SK-N-SH treated with all-trans-retinoic acid at 6 μM for 48 hours (cell line): ENCODE measurements around the gene CLCN7.

Experiments
- ATAC-seq: fragments of 200-7000 bp; cut with Tn5 transposase; 3 replicates; pipeline ENCODE4 v1.9.1; 2020; ENCODE audit warnings: mild to moderate bottlenecking, moderate library complexity
- ARNTL ChIP-seq: fragments of 450-650 bp; formaldehyde crosslinking; IDR thresholded peaks from 2 replicates; pipeline ENCODE4 v1.5.0; 2020; ENCODE audit warnings: low read depth, mild to moderate bottlenecking, moderate library complexity, borderline replicate concordance
- BACH2 ChIP-seq: fragments of 250-450 bp; sonication (Bioruptor Pico); IDR thresholded peaks from 2 replicates; pipeline ENCODE4 v1.9.0; 2021; ENCODE audit warnings: mild to moderate bottlenecking, borderline replicate concordance
- CSDC2 ChIP-seq: fragments of 250-450 bp; sonication (Bioruptor Pico); IDR thresholded peaks from 2 replicates; pipeline ENCODE4 v1.5.0; 2020; ENCODE audit warnings: mild to moderate bottlenecking, moderate library complexity
- ESRRG ChIP-seq: fragments of 250-450 bp; sonication (Bioruptor Pico); IDR thresholded peaks from 2 replicates; pipeline ENCODE4 v1.6.1; 2021; ENCODE audit warnings: mild to moderate bottlenecking
- GLIS3 ChIP-seq: fragments of 250-450 bp; sonication (Bioruptor Pico); IDR thresholded peaks from 2 replicates; pipeline ENCODE4 v1.5.0; 2020; ENCODE audit warnings: mild to moderate bottlenecking, moderate library complexity
- OSR1 ChIP-seq: fragments of 250-450 bp; sonication (Bioruptor Pico); IDR thresholded peaks from 2 replicates; pipeline ENCODE4 v1.8.0; 2022; ENCODE audit warnings: moderate library complexity, mild to moderate bottlenecking, inconsistent platforms
- RARB ChIP-seq: fragments of 250-450 bp; sonication (Bioruptor Pico); IDR thresholded peaks from 2 replicates; pipeline ENCODE4 v1.8.0; 2021; ENCODE audit warnings: mild to moderate bottlenecking, moderate library complexity
- SNAI2 ChIP-seq: fragments of 250-450 bp; sonication (Bioruptor Pico); IDR thresholded peaks from 2 replicates; pipeline ENCODE4 v1.5.0; 2020; ENCODE audit warnings: mild to moderate bottlenecking, moderate library complexity
- TCF4 ChIP-seq: fragments of 250-450 bp; sonication (Bioruptor Pico); IDR thresholded peaks from 2 replicates; pipeline ENCODE4 v1.8.0; 2021; ENCODE audit warnings: mild to moderate bottlenecking, moderate library complexity, borderline replicate concordance
- TOX ChIP-seq: fragments of 250-450 bp; sonication (Bioruptor Pico); IDR thresholded peaks from 2 replicates; pipeline ENCODE4 v1.8.0; 2021; ENCODE audit warnings: mild to moderate bottlenecking, moderate library complexity, borderline replicate concordance
- ZC3H10 ChIP-seq: fragments of 250-450 bp; sonication (Bioruptor Pico); IDR thresholded peaks from 2 replicates; pipeline ENCODE4 v1.5.1; 2021; ENCODE audit warnings: mild to moderate bottlenecking, moderate library complexity
- ZFP3 ChIP-seq: fragments of 250-450 bp; sonication (Bioruptor Pico); IDR thresholded peaks from 2 replicates; pipeline ENCODE4 v1.5.0; 2020; ENCODE audit warnings: mild to moderate bottlenecking, moderate library complexity
- ZNF8 ChIP-seq: fragments of 450-650 bp; formaldehyde crosslinking; IDR thresholded peaks from 2 replicates; pipeline ENCODE4 v1.5.0; 2020; ENCODE audit warnings: mild to moderate bottlenecking, moderate library complexity
- TF ChIP-seq, protein P1 (sequence below): fragments of 250-450 bp; sonication (Bioruptor Pico); IDR thresholded peaks from 2 replicates; pipeline ENCODE4 v1.8.0; 2020; ENCODE audit warnings: mild to moderate bottlenecking, moderate library complexity, borderline replicate concordance
- TF ChIP-seq, protein P2 (sequence below): fragments of 250-450 bp; sonication (Bioruptor Pico); IDR thresholded peaks from 2 replicates; pipeline ENCODE4 v1.8.0; 2021; ENCODE audit warnings: low read depth, mild to moderate bottlenecking, moderate library complexity, borderline replicate concordance
- TF ChIP-seq, protein P3 (sequence below): fragments of 250-450 bp; sonication (Bioruptor Pico); IDR thresholded peaks from 2 replicates; pipeline ENCODE4 v1.5.1; 2020; ENCODE audit warnings: low read depth, mild to moderate bottlenecking, moderate library complexity
- TF ChIP-seq, protein P4 (sequence below): fragments of 250-450 bp; sonication (Bioruptor Pico); IDR thresholded peaks from 2 replicates; pipeline ENCODE4 v1.5.0; 2020; ENCODE audit warnings: mild to moderate bottlenecking, moderate library complexity

The CLCN7 gene

DNA sequence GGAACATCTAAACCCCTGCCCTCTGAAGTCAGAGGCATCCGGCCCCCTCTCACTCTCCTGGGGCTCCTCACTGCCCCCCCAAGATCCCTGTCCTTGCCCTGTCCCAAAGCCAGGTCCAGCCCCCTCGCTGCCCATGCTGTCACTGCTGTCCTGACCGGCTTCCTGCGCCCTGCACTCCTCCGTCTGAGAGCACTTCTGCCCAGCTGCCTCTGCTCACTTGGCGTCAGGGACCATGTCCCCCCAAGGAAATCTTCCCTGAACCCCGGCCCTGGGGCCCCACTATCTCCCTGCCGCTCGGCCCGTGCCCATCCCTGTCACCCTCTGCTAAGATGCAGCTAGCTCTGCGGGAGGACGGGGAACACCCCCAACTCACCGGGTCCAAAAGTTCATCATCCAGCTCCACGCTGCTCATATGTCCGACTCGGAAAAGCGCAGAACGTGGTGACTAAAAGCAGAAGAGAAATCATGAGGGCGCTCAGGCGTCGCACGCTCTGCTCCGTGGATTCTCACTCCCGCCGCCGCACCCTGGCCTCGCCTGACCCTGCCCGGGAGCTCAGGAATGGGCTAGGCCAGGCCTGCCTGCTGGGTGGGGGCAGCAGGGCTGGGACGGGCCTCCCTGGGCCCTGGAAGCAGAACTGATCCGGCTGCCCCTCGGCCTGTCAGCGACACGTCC lies 9.8 kb downstream of the CLCN7 start:
- no peak for ATAC-seq
- TF ChIP-seq, protein P1, sequence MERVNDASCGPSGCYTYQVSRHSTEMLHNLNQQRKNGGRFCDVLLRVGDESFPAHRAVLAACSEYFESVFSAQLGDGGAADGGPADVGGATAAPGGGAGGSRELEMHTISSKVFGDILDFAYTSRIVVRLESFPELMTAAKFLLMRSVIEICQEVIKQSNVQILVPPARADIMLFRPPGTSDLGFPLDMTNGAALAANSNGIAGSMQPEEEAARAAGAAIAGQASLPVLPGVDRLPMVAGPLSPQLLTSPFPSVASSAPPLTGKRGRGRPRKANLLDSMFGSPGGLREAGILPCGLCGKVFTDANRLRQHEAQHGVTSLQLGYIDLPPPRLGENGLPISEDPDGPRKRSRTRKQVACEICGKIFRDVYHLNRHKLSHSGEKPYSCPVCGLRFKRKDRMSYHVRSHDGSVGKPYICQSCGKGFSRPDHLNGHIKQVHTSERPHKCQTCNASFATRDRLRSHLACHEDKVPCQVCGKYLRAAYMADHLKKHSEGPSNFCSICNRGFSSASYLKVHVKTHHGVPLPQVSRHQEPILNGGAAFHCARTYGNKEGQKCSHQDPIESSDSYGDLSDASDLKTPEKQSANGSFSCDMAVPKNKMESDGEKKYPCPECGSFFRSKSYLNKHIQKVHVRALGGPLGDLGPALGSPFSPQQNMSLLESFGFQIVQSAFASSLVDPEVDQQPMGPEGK (CRISPR knock-in tag): no peak
- TF ChIP-seq ZC3H10 (CRISPR knock-in tag): no peak
- TF ChIP-seq, protein P2, sequence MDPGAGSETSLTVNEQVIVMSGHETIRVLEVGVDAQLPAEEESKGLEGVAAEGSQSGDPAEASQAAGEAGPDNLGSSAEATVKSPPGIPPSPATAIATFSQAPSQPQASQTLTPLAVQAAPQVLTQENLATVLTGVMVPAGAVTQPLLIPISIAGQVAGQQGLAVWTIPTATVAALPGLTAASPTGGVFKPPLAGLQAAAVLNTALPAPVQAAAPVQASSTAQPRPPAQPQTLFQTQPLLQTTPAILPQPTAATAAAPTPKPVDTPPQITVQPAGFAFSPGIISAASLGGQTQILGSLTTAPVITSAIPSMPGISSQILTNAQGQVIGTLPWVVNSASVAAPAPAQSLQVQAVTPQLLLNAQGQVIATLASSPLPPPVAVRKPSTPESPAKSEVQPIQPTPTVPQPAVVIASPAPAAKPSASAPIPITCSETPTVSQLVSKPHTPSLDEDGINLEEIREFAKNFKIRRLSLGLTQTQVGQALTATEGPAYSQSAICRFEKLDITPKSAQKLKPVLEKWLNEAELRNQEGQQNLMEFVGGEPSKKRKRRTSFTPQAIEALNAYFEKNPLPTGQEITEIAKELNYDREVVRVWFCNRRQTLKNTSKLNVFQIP (CRISPR knock-in tag): no peak
- TF ChIP-seq TCF4 (CRISPR knock-in tag): no peak
- TF ChIP-seq RARB (CRISPR knock-in tag): no peak
- no peak for TF ChIP-seq BACH2 (CRISPR knock-in tag)
- TF ChIP-seq, protein P3, sequence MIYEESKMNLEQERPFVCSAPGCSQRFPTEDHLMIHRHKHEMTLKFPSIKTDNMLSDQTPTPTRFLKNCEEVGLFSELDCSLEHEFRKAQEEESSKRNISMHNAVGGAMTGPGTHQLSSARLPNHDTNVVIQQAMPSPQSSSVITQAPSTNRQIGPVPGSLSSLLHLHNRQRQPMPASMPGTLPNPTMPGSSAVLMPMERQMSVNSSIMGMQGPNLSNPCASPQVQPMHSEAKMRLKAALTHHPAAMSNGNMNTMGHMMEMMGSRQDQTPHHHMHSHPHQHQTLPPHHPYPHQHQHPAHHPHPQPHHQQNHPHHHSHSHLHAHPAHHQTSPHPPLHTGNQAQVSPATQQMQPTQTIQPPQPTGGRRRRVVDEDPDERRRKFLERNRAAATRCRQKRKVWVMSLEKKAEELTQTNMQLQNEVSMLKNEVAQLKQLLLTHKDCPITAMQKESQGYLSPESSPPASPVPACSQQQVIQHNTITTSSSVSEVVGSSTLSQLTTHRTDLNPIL: no peak

DNA sequence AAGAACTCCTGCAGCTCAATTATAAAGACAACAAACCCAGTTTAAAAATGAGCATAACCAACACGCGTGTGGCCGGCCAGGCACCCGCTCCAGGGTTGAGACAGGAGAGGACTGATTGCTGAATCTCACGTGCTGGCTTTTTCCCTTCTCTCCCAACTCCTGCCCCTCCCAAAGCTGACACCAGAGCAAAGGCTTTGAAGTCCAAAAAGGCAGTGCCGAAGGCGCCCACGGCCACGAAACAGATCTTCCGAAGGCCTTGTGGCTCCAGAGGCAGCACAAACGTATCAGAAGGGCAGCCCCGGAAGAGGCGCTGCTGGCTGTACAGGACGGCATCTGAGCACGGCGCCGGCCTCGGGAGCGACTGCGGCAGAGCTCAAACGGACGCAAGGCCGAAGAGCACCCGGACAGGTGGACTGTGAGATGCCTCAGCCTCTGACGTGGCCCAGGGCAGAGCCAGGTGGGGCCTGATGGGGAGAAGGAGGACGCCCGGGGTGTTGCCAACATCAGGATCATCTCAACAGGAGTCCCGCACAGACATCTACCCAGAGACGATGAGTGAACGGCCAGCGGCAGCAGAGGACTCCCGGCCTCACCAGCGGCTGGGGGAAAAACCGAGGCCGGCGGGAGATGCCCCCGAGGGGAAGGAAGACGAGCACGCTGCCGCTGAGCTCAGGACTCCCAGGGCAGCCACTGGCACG lies 10.5 kb downstream of the CLCN7 start:
- no peak for ATAC-seq
- TF ChIP-seq ZC3H10 (CRISPR knock-in tag) (no peak), CSDC2 (no peak), GLIS3 (CRISPR knock-in tag) (no peak), ZNF8 (no peak), BACH2 (CRISPR knock-in tag) (no peak), ESRRG (CRISPR knock-in tag) (no peak), ZFP3 (CRISPR knock-in tag) (no peak), TCF4 (CRISPR knock-in tag) (no peak), OSR1 (no peak), ARNTL (no peak), SNAI2 (CRISPR knock-in tag) (no peak)
- TF ChIP-seq, protein P2 (CRISPR knock-in tag): no peak
- TF ChIP-seq, protein P3: no peak

DNA sequence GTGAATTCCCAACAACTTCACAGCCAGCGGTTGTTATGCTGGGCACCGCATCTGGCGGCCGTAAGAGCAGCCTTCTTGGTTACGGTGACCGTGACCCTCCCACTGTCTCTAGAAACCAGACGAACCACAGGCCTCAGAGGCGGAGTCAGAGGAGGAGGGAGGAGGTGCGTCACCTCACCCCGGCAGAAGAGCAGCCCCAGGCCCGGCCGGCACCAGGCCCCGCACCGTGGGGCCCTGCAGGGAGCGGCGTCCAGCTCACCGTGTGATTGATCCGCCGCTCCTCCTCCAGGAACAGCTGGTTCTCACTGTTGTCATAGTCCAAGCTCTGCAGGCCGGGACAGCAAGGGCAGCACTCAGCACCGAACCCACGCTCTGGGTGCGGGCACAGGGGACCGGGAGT lies 13.7 kb downstream of the CLCN7 start:
- no peak for TF ChIP-seq ZNF8
- TF ChIP-seq, protein P2 (CRISPR knock-in tag): no peak
- TF ChIP-seq SNAI2 (CRISPR knock-in tag): no peak
- TF ChIP-seq, protein P4, sequence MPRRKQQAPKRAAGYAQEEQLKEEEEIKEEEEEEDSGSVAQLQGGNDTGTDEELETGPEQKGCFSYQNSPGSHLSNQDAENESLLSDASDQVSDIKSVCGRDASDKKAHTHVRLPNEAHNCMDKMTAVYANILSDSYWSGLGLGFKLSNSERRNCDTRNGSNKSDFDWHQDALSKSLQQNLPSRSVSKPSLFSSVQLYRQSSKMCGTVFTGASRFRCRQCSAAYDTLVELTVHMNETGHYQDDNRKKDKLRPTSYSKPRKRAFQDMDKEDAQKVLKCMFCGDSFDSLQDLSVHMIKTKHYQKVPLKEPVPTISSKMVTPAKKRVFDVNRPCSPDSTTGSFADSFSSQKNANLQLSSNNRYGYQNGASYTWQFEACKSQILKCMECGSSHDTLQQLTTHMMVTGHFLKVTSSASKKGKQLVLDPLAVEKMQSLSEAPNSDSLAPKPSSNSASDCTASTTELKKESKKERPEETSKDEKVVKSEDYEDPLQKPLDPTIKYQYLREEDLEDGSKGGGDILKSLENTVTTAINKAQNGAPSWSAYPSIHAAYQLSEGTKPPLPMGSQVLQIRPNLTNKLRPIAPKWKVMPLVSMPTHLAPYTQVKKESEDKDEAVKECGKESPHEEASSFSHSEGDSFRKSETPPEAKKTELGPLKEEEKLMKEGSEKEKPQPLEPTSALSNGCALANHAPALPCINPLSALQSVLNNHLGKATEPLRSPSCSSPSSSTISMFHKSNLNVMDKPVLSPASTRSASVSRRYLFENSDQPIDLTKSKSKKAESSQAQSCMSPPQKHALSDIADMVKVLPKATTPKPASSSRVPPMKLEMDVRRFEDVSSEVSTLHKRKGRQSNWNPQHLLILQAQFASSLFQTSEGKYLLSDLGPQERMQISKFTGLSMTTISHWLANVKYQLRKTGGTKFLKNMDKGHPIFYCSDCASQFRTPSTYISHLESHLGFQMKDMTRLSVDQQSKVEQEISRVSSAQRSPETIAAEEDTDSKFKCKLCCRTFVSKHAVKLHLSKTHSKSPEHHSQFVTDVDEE (CRISPR knock-in tag): no peak
- no peak for TF ChIP-seq CSDC2
- no peak for TF ChIP-seq OSR1
- no peak for TF ChIP-seq TOX (CRISPR knock-in tag)
- TF ChIP-seq GLIS3 (CRISPR knock-in tag): no peak
- no peak for ATAC-seq
